WTC11 (cell line): ENCODE data around the gene CYP19A1. TPM values are rescaled to one million over a fixed set of nuclear protein-coding genes. Genes with fewer than 3 reads are reported as not detected.

Source experiments
- ATAC-seq: fragments of 200-7000 bp; cut with Tn5 transposase; 2 replicates; pipeline ENCODE4 v1.10.0; 2021; ENCODE audit warnings: mild to moderate bottlenecking, moderate library complexity
- CTCF ChIA-PET: fragments of 300-600 bp; sonication (Branson Sonifier 250); formaldehyde crosslinking; loops from one replicate; lab custom pipeline; 2021; ENCODE audit warnings: antibody characterized with exemption; lab: Charles Lee
- POLR2A ChIA-PET: fragments of 350-600 bp; sonication (Branson Sonifier 250); formaldehyde crosslinking; loops from one replicate; lab custom pipeline; 2021; ENCODE audit warnings: antibody characterized with exemption; lab: Charles Lee
- DNase-seq: peaks from one replicate; pipeline ENCODE4 v3.0.0; 2021; ENCODE audit warnings: low spot score
- H3K27ac Mint-ChIP-seq: 2 replicates; pipeline ENCODE4 v1.8.0; 2021; ENCODE audit warnings: mixed read lengths
- H3K27me3 Mint-ChIP-seq: 2 replicates; pipeline ENCODE4 v1.8.0; 2021; ENCODE audit warnings: low read depth, mild to moderate bottlenecking, moderate library complexity, mixed read lengths
- H3K36me3 Mint-ChIP-seq: 2 replicates; pipeline ENCODE4 v1.8.0; 2021; ENCODE audit warnings: mixed read lengths
- H3K4me1 Mint-ChIP-seq: 2 replicates; pipeline ENCODE4 v1.8.0; 2022; ENCODE audit warnings: mixed read lengths
- H3K4me3 Mint-ChIP-seq: 2 replicates; pipeline ENCODE4 v1.8.0; 2021; ENCODE audit warnings: mild to moderate bottlenecking, moderate library complexity, mixed read lengths
- H3K9me3 Mint-ChIP-seq: 2 replicates; pipeline ENCODE4 v1.8.0; 2021; ENCODE audit warnings: mixed read lengths
- CREB1 ChIP-seq: sonication (generic); formaldehyde crosslinking; IDR thresholded peaks from 2 replicates; pipeline ENCODE4 v1.8.0; 2023; ENCODE audit warnings: mild to moderate bottlenecking, missing genetic modification reagents
- ELF4 ChIP-seq: sonication (generic); formaldehyde crosslinking; IDR thresholded peaks from 2 replicates; pipeline ENCODE4 v1.8.1; 2022; ENCODE audit warnings: low read depth, mild to moderate bottlenecking, moderate library complexity, missing genetic modification reagents
- ETV6 ChIP-seq: sonication (generic); formaldehyde crosslinking; IDR thresholded peaks from 2 replicates; pipeline ENCODE4 v1.8.1; 2022; ENCODE audit warnings: mild to moderate bottlenecking, missing genetic modification reagents
- FOXP4 ChIP-seq: sonication (generic); formaldehyde crosslinking; IDR thresholded peaks from 2 replicates; pipeline ENCODE4 v1.8.0; 2022; ENCODE audit warnings: mild to moderate bottlenecking, missing genetic modification reagents
- GRHL2 ChIP-seq: fragments of 250-450 bp; sonication (Bioruptor Pico); IDR thresholded peaks from 2 replicates; pipeline ENCODE4 v1.8.0; 2022; ENCODE audit warnings: mild to moderate bottlenecking, moderate library complexity; ENCODE audit not compliant: insufficient replicate concordance, severe bottlenecking
- HMGA2 ChIP-seq: fragments of 250-450 bp; sonication (Bioruptor Pico); IDR thresholded peaks from 2 replicates; pipeline ENCODE4 v1.4.0; 2021; ENCODE audit warnings: mild to moderate bottlenecking, moderate library complexity
- JAZF1 ChIP-seq: fragments of 250-450 bp; sonication (Bioruptor Pico); IDR thresholded peaks from 2 replicates; pipeline ENCODE4 v1.9.0; 2021; ENCODE audit warnings: moderate library complexity, mild to moderate bottlenecking, inconsistent platforms
- KAT7 ChIP-seq: sonication (generic); formaldehyde crosslinking; IDR thresholded peaks from 2 replicates; pipeline ENCODE4 v1.8.1; 2023; ENCODE audit warnings: missing genetic modification reagents, mild to moderate bottlenecking, borderline replicate concordance
- MXD4 ChIP-seq: fragments of 250-450 bp; sonication (Bioruptor Pico); IDR thresholded peaks from 2 replicates; pipeline ENCODE4 v1.8.0; 2021; ENCODE audit warnings: mild to moderate bottlenecking, moderate library complexity, borderline replicate concordance
- NFE2L1 ChIP-seq: sonication (generic); formaldehyde crosslinking; IDR thresholded peaks from 2 replicates; pipeline ENCODE4 v1.8.1; 2023; ENCODE audit warnings: missing genetic modification reagents
- NR2C2 ChIP-seq: sonication (generic); formaldehyde crosslinking; IDR thresholded peaks from 2 replicates; pipeline ENCODE4 v1.8.0; 2022; ENCODE audit warnings: mild to moderate bottlenecking, missing genetic modification reagents
- SMAD3 ChIP-seq: sonication (generic); formaldehyde crosslinking; IDR thresholded peaks from 2 replicates; pipeline ENCODE4 v1.8.0; 2022; ENCODE audit warnings: missing genetic modification reagents, mild to moderate bottlenecking, borderline replicate concordance
- TP53 ChIP-seq: sonication (generic); formaldehyde crosslinking; IDR thresholded peaks from 2 replicates; pipeline ENCODE4 v1.8.1; 2023; ENCODE audit warnings: mild to moderate bottlenecking, missing genetic modification reagents
- USF1 ChIP-seq: sonication (generic); formaldehyde crosslinking; IDR thresholded peaks from 2 replicates; pipeline ENCODE4 v1.8.0; 2022; ENCODE audit warnings: mild to moderate bottlenecking, missing genetic modification reagents
- ZBTB21 ChIP-seq: sonication (generic); formaldehyde crosslinking; IDR thresholded peaks from 2 replicates; pipeline ENCODE4 v1.8.1; 2023; ENCODE audit warnings: mild to moderate bottlenecking, missing genetic modification reagents, borderline replicate concordance
- ZNF263 ChIP-seq: sonication (generic); formaldehyde crosslinking; IDR thresholded peaks from 2 replicates; pipeline ENCODE4 v1.8.1; 2022; ENCODE audit warnings: low read depth, mild to moderate bottlenecking, moderate library complexity, missing genetic modification reagents
- total RNA-seq: library from RNA; stranded (reverse); gene quantifications from 3 replicates; pipeline ENCODE4 v1.2.3, GENCODE V29; 2021
- TF ChIP-seq, protein P1 (sequence below): sonication (generic); formaldehyde crosslinking; IDR thresholded peaks from 2 replicates; pipeline ENCODE4 v1.8.1; 2022; ENCODE audit warnings: low read depth, missing genetic modification reagents, borderline replicate concordance
- TF ChIP-seq, protein P2 (sequence below): sonication (generic); formaldehyde crosslinking; IDR thresholded peaks from 2 replicates; pipeline ENCODE4 v1.8.0; 2023; ENCODE audit warnings: missing genetic modification reagents, mild to moderate bottlenecking, borderline replicate concordance

The CYP19A1 gene
- total RNA-seq, 1 experiment from 2014 or later: not detected

DNA sequence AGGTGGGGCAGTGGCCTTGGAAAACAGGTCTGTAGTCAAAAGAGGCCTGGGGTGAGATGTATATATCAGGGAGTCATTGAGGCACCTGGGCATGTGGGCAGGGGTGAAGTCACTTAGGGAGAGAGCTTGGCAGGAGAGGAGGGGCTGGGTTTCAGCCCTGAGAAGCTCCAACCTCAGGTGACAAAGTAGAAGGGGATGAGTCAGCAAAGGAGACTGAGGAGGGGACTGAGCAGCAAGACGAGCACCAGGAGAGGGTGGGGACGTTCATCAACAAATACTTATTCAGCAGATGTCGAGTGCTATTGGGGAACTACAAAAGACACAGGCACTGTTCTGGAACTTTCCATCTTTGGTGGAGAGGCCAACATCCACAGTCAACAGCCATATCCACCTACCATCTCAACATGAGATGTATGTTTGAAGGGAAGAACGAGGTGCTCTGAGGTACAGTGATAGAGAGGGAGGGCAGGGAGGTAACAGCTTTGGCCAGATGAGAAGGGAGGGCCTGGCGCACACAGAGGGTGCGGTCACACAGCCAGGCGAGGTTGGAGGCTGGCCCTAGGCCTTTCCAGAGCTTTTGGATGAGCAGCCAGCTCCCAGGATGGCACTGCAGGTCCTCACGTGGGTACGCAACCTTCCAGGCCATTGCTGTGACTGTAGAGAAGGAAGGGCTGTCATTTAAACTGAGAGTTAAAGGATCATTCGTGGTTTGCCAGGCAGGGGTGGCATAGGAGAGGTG lies 48.7 kb upstream of the CYP19A1 start:
- H3K27ac Mint-ChIP-seq: no peak overlapping the region
- ChIA-PET CTCF (interaction anchor here (0.6 to 5.8 kb wide), 3 partner anchors 15 to 254 kb away, joined by 3 to 40 read pairs (median 6); no protein-coding TSS in a partner anchor), POLR2A (no interaction called here)
- TF ChIP-seq ELF4 (CRISPR knock-in tag) (no peak), TP53 (CRISPR knock-in tag) (no peak)
- TF ChIP-seq, protein P1, sequence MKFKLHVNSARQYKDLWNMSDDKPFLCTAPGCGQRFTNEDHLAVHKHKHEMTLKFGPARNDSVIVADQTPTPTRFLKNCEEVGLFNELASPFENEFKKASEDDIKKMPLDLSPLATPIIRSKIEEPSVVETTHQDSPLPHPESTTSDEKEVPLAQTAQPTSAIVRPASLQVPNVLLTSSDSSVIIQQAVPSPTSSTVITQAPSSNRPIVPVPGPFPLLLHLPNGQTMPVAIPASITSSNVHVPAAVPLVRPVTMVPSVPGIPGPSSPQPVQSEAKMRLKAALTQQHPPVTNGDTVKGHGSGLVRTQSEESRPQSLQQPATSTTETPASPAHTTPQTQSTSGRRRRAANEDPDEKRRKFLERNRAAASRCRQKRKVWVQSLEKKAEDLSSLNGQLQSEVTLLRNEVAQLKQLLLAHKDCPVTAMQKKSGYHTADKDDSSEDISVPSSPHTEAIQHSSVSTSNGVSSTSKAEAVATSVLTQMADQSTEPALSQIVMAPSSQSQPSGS (CRISPR knock-in tag): no peak
- H3K27me3 Mint-ChIP-seq: peaks cover 2% of the 10 kb centered on the region; the same call in 1 of the 2 replicates
- no peak for DNase-seq
- ATAC-seq: no peak
- H3K4me3 Mint-ChIP-seq: no peak overlapping the region
- H3K4me1 Mint-ChIP-seq: peaks cover 19% of the 10 kb centered on the region
- peaks cover 5% of the 10 kb centered on the region; the same call in 1 of the 2 replicates for H3K36me3 Mint-ChIP-seq
- H3K9me3 Mint-ChIP-seq: peaks cover 5% of the 10 kb centered on the region

- ChIA-PET POLR2A (no interaction called here), CTCF (interaction anchor here (3.1 kb wide), 1 partner anchor 15 kb away, joined by 17 read pairs; no protein-coding TSS in a partner anchor)
- no peak for TF ChIP-seq ELF4 (CRISPR knock-in tag)
- TF ChIP-seq ZNF263 (CRISPR knock-in tag): no peak
- TF ChIP-seq NR2C2 (CRISPR knock-in tag): no peak
- TF ChIP-seq ETV6: no peak
- TF ChIP-seq, protein P2, sequence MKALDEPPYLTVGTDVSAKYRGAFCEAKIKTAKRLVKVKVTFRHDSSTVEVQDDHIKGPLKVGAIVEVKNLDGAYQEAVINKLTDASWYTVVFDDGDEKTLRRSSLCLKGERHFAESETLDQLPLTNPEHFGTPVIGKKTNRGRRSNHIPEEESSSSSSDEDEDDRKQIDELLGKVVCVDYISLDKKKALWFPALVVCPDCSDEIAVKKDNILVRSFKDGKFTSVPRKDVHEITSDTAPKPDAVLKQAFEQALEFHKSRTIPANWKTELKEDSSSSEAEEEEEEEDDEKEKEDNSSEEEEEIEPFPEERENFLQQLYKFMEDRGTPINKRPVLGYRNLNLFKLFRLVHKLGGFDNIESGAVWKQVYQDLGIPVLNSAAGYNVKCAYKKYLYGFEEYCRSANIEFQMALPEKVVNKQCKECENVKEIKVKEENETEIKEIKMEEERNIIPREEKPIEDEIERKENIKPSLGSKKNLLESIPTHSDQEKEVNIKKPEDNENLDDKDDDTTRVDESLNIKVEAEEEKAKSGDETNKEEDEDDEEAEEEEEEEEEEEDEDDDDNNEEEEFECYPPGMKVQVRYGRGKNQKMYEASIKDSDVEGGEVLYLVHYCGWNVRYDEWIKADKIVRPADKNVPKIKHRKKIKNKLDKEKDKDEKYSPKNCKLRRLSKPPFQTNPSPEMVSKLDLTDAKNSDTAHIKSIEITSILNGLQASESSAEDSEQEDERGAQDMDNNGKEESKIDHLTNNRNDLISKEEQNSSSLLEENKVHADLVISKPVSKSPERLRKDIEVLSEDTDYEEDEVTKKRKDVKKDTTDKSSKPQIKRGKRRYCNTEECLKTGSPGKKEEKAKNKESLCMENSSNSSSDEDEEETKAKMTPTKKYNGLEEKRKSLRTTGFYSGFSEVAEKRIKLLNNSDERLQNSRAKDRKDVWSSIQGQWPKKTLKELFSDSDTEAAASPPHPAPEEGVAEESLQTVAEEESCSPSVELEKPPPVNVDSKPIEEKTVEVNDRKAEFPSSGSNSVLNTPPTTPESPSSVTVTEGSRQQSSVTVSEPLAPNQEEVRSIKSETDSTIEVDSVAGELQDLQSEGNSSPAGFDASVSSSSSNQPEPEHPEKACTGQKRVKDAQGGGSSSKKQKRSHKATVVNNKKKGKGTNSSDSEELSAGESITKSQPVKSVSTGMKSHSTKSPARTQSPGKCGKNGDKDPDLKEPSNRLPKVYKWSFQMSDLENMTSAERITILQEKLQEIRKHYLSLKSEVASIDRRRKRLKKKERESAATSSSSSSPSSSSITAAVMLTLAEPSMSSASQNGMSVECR (CRISPR knock-in tag): no peak
- TF ChIP-seq JAZF1 (CRISPR knock-in tag): no peak
- TF ChIP-seq FOXP4 (CRISPR knock-in tag): no peak
- TF ChIP-seq MXD4: no peak
- H3K27ac Mint-ChIP-seq: no peak overlapping the region
- no peak for DNase-seq
- H3K4me3 Mint-ChIP-seq: no peak overlapping the region
- no peak for ATAC-seq
- peaks cover 19% of the 10 kb centered on the region for H3K4me1 Mint-ChIP-seq
- no peaks in the 10 kb centered on the region for H3K9me3 Mint-ChIP-seq
- H3K36me3 Mint-ChIP-seq: no peaks in the 10 kb centered on the region
- H3K27me3 Mint-ChIP-seq: peaks cover 2% of the 10 kb centered on the region; the same call in 1 of the 2 replicates
Observed at GRCh38 chr15:51386486-51386885, 48.1 kb upstream of the CYP19A1 start.

GRCh38 chr15:51386029-51386428 lies 47.6 kb upstream of the CYP19A1 start:
- Mint-ChIP-seq H3K27ac (no peak overlapping the region), H3K27me3 (peaks cover 2% of the 10 kb centered on the region; the same call in 1 of the 2 replicates), H3K9me3 (no peaks in the 10 kb centered on the region), H3K36me3 (no peaks in the 10 kb centered on the region), H3K4me3 (no peak overlapping the region), H3K4me1 (peaks cover 15% of the 10 kb centered on the region)
- CTCF ChIA-PET: interaction anchor here (0.6 to 3.1 kb wide), 2 partner anchors 15 to 105 kb away, joined by 3 to 17 read pairs; no protein-coding TSS in a partner anchor
- ATAC-seq (no peak), DNase-seq (no peak)
- POLR2A ChIA-PET: no interaction called here
- TF ChIP-seq NFE2L1 (no peak), SMAD3 (CRISPR knock-in tag) (no peak), USF1 (CRISPR knock-in tag) (no peak), CREB1 (CRISPR knock-in tag) (no peak), HMGA2 (CRISPR knock-in tag) (no peak), KAT7 (CRISPR knock-in tag) (no peak), GRHL2 (CRISPR knock-in tag) (no peak), ZBTB21 (no peak)
